HepG2 (cell line): ENCODE results near the gene FNDC3B.

Experiments used
- ATM ChIP-seq: fragments of 450-650 bp; IDR thresholded peaks from 2 replicates; pipeline ENCODE4 v1.7.1; 2017; ENCODE audit warnings: mild to moderate bottlenecking, borderline replicate concordance
- RARG ChIP-seq: sonication (generic); formaldehyde crosslinking; IDR thresholded peaks from 2 replicates; pipeline ENCODE4 v1.4.0; 2020; ENCODE audit warnings: low read depth, mild to moderate bottlenecking, missing genetic modification reagents
- ZNF274 ChIP-seq: sonication (generic); formaldehyde crosslinking; IDR thresholded peaks from 2 replicates; pipeline ENCODE4 v1.5.1; 2020; ENCODE audit warnings: mild to moderate bottlenecking, missing genetic modification reagents
- ZNF335 ChIP-seq: sonication (generic); formaldehyde crosslinking; IDR thresholded peaks from 2 replicates; pipeline ENCODE4 v1.4.0; 2020; ENCODE audit warnings: missing genetic modification reagents
- TF ChIP-seq, protein P1 (sequence below): IDR thresholded peaks from 2 replicates; pipeline ENCODE4 v1.6.1; 2012; ENCODE audit warnings: inconsistent platforms

- no peak for TF ChIP-seq ATM
- TF ChIP-seq, protein P1, sequence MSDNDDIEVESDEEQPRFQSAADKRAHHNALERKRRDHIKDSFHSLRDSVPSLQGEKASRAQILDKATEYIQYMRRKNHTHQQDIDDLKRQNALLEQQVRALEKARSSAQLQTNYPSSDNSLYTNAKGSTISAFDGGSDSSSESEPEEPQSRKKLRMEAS, result no peak
- no peak for TF ChIP-seq ZNF335 (CRISPR knock-in tag)
- no peak for TF ChIP-seq ZNF274 (CRISPR knock-in tag)
- TF ChIP-seq RARG, result no peak
Observed at GRCh38 chr3:172279974-172280373, 240.6 kb downstream of the FNDC3B start.
